HepG2 (cell line): ENCODE measurements around the gene MYO5A. TPM values are rescaled to one million over a fixed set of nuclear protein-coding genes. Genes with fewer than 3 reads are reported as not detected.

Experiments used
- ATAC-seq: fragments of 200-7000 bp; cut with Tn5 transposase; 3 replicates; pipeline ENCODE4 v1.9.1; 2020; ENCODE audit warnings: mild to moderate bottlenecking, moderate library complexity
- BruUV-seq: library from RNA; stranded (reverse); fragments of 400-500 nt; replicated peaks from 2 replicates; lab custom pipeline; 2021; lab: Mats Ljungman, UMichigan
- CTCF ChIA-PET: fragments of 300-600 bp; formaldehyde crosslinking; extraction: SDS; loops from one replicate; lab custom pipeline; 2021; ENCODE audit warnings: low total read pairs, inconsistent platforms, low intra/inter-chr PET ratio; lab: Yijun Ruan, JAX
- POLR2A ChIA-PET: fragments of 350-600 bp; sonication (Branson Sonifier 250); formaldehyde crosslinking; loops from one replicate; lab custom pipeline; 2020; ENCODE audit warnings: antibody characterized with exemption, inconsistent platforms; lab: Yijun Ruan, JAX
- DNase-seq: peaks from one replicate; pipeline ENCODE4 v3.0.0-alpha.2; 2015; ENCODE audit warnings: low spot score
- FAIRE-seq: peaks from 3 replicates; lab custom pipeline; 2011; peaks lifted over from hg19 to GRCh38; lab: Jason Lieb, UNC
- H2AFZ ChIP-seq: one replicate; pipeline ENCODE4 v1.6.1; 2011; ENCODE audit warnings: low read length, inconsistent platforms
- H3K27ac ChIP-seq: fragments of 300-600 bp; 3 replicates; pipeline ENCODE4 v1.8.0; 2011; ENCODE audit warnings: mixed run types, mild to moderate bottlenecking, mixed read lengths, low read length, inconsistent platforms; ENCODE audit not compliant: insufficient read depth; ENCODE audit errors: extremely low read length
- H3K27me3 ChIP-seq, 2 experiments: fragments of 200-600 bp in 1 of 2; 2 replicates in 1 of 2; 3 replicates in 1 of 2; pipeline versions ENCODE4 v1.6.0 to v1.8.0; 2011; ENCODE audit warnings: low read length in 2 of 2, mild to moderate bottlenecking in 2 of 2, moderate library complexity in 2 of 2, inconsistent platforms in 1 of 2; ENCODE audit not compliant: insufficient read depth in 2 of 2, control insufficient read depth in 1 of 2
- H3K36me3 ChIP-seq, 2 experiments: fragments of 200-600 bp in 1 of 2; replicated peaks in 1 of 2; 2 replicates in 1 of 2; 3 replicates in 1 of 2; pipeline versions ENCODE4 v1.5.1 to v1.8.0; 2011; ENCODE audit warnings: low read length in 2 of 2, inconsistent platforms in 1 of 2; ENCODE audit not compliant: insufficient read depth in 2 of 2, control insufficient read depth in 1 of 2
- H3K4me1 ChIP-seq: 2 replicates; pipeline ENCODE4 v1.5.1; 2012; ENCODE audit warnings: low read length, inconsistent platforms; ENCODE audit not compliant: insufficient read depth
- H3K4me2 ChIP-seq: 2 replicates; pipeline ENCODE4 v1.6.0; 2011; ENCODE audit warnings: low read depth, low read length, inconsistent platforms
- H3K4me3 ChIP-seq, 3 experiments: fragments of 200-600 bp in 1 of 3; sonication (generic), shearing (Covaris generic) in 1 of 3; replicated peaks in 1 of 3; 2 replicates each; pipeline ENCODE4 v1.5.1; 2011 to 2016; ENCODE audit warnings: low read length in 3 of 3, inconsistent platforms in 2 of 3, low read depth in 2 of 3, mild to moderate bottlenecking in 2 of 3, control low read depth in 1 of 3, mixed read lengths in 1 of 3; ENCODE audit not compliant: insufficient read depth in 1 of 3
- H3K79me2 ChIP-seq: one replicate; pipeline ENCODE4 v1.6.1; 2011; ENCODE audit warnings: low read length, inconsistent platforms; ENCODE audit not compliant: insufficient read depth
- H3K9ac ChIP-seq: 2 replicates; pipeline ENCODE4 v1.6.0; 2011; ENCODE audit warnings: mild to moderate bottlenecking, low read depth, low read length, inconsistent platforms; ENCODE audit not compliant: insufficient read depth
- H3K9me3 ChIP-seq: 2 replicates; pipeline ENCODE4 v1.5.1; 2012; ENCODE audit warnings: mild to moderate bottlenecking, low read length
- H4K20me1 ChIP-seq: 2 replicates; pipeline ENCODE4 v1.6.0; 2011; ENCODE audit warnings: inconsistent platforms, mild to moderate bottlenecking, low read length, moderate library complexity; ENCODE audit not compliant: insufficient read depth
- GATA4 ChIP-seq: sonication (generic); IDR thresholded peaks from 2 replicates; pipeline ENCODE4 v1.6.1; 2016; ENCODE audit warnings: antibody characterized with exemption, low read depth, borderline replicate concordance
- HDAC2 ChIP-seq: sonication (generic); formaldehyde crosslinking; IDR thresholded peaks from 2 replicates; pipeline ENCODE4 v1.4.0; 2020; ENCODE audit warnings: missing genetic modification reagents
- NKX3-1 ChIP-seq: sonication (generic); formaldehyde crosslinking; IDR thresholded peaks from 2 replicates; pipeline ENCODE4 v1.5.0; 2020; ENCODE audit warnings: missing genetic modification reagents
- PCBP1 ChIP-seq: fragments of 200-400 bp; formaldehyde crosslinking; IDR thresholded peaks from 2 replicates; pipeline ENCODE4 v1.6.1; 2017; ENCODE audit warnings: mild to moderate bottlenecking, low read depth, low read length, borderline replicate concordance
- POGK ChIP-seq: sonication (generic); formaldehyde crosslinking; conservative IDR thresholded peaks from 2 replicates; pipeline ENCODE4 v1.8.0; 2022; ENCODE audit warnings: mild to moderate bottlenecking, moderate library complexity, missing genetic modification reagents
- SMAD3 ChIP-seq: sonication (generic); formaldehyde crosslinking; IDR thresholded peaks from 2 replicates; pipeline ENCODE4 v1.4.0; 2020; ENCODE audit warnings: missing genetic modification reagents
- ZHX2 ChIP-seq, 2 experiments: sonication (generic) in 1 of 2; formaldehyde crosslinking in 1 of 2; IDR thresholded peaks; 2 replicates each; pipeline versions ENCODE4 v1.6.1 to v1.9.0; 2014 to 2022; ENCODE audit warnings: antibody characterized with exemption in 1 of 2, borderline replicate concordance in 1 of 2, inconsistent platforms in 1 of 2, low read depth in 1 of 2, missing genetic modification reagents in 1 of 2
- ZNF180 ChIP-seq: sonication (generic); formaldehyde crosslinking; IDR thresholded peaks from 2 replicates; pipeline ENCODE4 v1.4.0; 2020; ENCODE audit warnings: low read depth, missing genetic modification reagents, borderline replicate concordance
- ZNF281 ChIP-seq: sonication (generic); formaldehyde crosslinking; IDR thresholded peaks from 2 replicates; pipeline ENCODE4 v1.4.0; 2020; ENCODE audit warnings: missing genetic modification reagents, borderline replicate concordance
- WGBS: methylation state at CpG from one replicate; pipeline ENCODE4 v1.1.6; 2017; ENCODE audit warnings: low lambda C conversion rate; 5-methylcytosine and 5-hydroxymethylcytosine counted together
- in situ Hi-C: cut with HindIII; loops from 2 replicates; pipeline ENCODE4 v1.10.0; 2017; ENCODE audit warnings: low pct_unique_long_range_greater_than_20kb; ENCODE audit not compliant: extremely low pct_ligation_motif_present
- intact Hi-C: fragments of 100-400 bp; cut with micrococcal nuclease; formaldehyde crosslinking; loops from one replicate; pipeline ENCODE4 v1.10.0; 2022; ENCODE audit not compliant: unreplicated experiment
- polyA plus RNA-seq, 8 experiments: library from polyadenylated mRNA; depleted of rRNA in 3 of 8; stranded (reverse) in 7 of 8; unstranded in 1 of 8; fragments of >200 nt; fragmentation: Illumina TruSeq in 4 of 8; extraction: Trizol in 4 of 8; gene quantifications; 2 replicates each; pipeline versions ENCODE4 v1.2.1 to v1.2.3, GENCODE V29; 2011 to 2016; ENCODE audit warnings: low read depth in 4 of 8, missing spikeins in 1 of 8, mixed read lengths in 1 of 8; ENCODE audit not compliant: insufficient read depth in 1 of 8
- total RNA-seq, 5 experiments: library from RNA; depleted of rRNA; stranded (reverse); fragments of >200 nt; fragmentation: Illumina TruSeq; extraction: Trizol; gene quantifications; 2 replicates each; pipeline ENCODE4 v1.2.3, GENCODE V29; 2016; ENCODE audit warnings: low read depth in 1 of 5

Gene MYO5A
- total and polyA plus RNA-seq, 2 of the 13 experiments (the other 11 are each of a cell fraction or from before 2014, with no cell fraction given), result 2.8 to 4.8 TPM

- TF ChIP-seq ZNF281 (CRISPR knock-in tag), result no peak
Measured at GRCh38 chr15:52559575-52559974, 30.9 kb upstream of the MYO5A start (continued).

GRCh38 chr15:52559022-52559421, 30.3 kb upstream of the MYO5A start:
- Histone ChIP-seq H3K9ac (no peak overlapping the region), H3K36me3 (peaks cover 5 to 46% of the 10 kb centered on the region in 2 experiments; a peak in 4 of 5 replicates), H3K9me3 (no peaks in the 10 kb centered on the region), H3K4me1 (peaks cover 50% of the 10 kb centered on the region), H3K4me2 (no peak overlapping the region), H2AFZ (no peak overlapping the region), H3K4me3 (no peak overlapping the region), H3K27ac (no peak overlapping the region), H3K79me2 (peaks cover 93% of the 10 kb centered on the region), H4K20me1 (peaks cover 70% of the 10 kb centered on the region), H3K27me3 (no peaks in the 10 kb centered on the region)
- in situ Hi-C loops (no loop called here), intact Hi-C loops (no loop called here)
- ATAC-seq (no peak), FAIRE-seq (no peak), DNase-seq (no peak)
- ChIA-PET CTCF (no interaction called here), POLR2A (no interaction called here)
- WGBS, result 95% methylated on average over 6 of the region's 6 CpGs
- no TSS peak for BruUV-seq
- TF ChIP-seq ZNF180 (CRISPR knock-in tag), result no peak
- TF ChIP-seq POGK, result no peak
- no peak for TF ChIP-seq SMAD3
- TF ChIP-seq HDAC2 (CRISPR knock-in tag), result no peak
- TF ChIP-seq GATA4, result no peak
- TF ChIP-seq PCBP1, result no peak
- no peak for TF ChIP-seq ZHX2 (IDR thresholded peaks at IDR 0.05; ENCODE audit: low read depth)
- TF ChIP-seq ZHX2 (CRISPR knock-in tag; IDR thresholded peaks at IDR 0.05; ENCODE audit: borderline replicate concordance), result no peak
- no peak for TF ChIP-seq NKX3-1 (CRISPR knock-in tag)
